GM21367 (cell line): ENCODE data around the gene SGTB.
A peak's percentile ranks its signal among the peaks of the same experiment; 100 is the strongest.
"Not testable (repeated sequence)": the region's sequence is repeated elsewhere in the genome, so short reads cannot be mapped to it uniquely, and the experiment has no call there.

ENCODE experiments used
- ATAC-seq: cut with Tn5 transposase; IDR thresholded peaks from one replicate; pipeline ENCODE4 v1.9.1; 2021; ENCODE audit not compliant: unreplicated experiment

The SGTB gene

DNA sequence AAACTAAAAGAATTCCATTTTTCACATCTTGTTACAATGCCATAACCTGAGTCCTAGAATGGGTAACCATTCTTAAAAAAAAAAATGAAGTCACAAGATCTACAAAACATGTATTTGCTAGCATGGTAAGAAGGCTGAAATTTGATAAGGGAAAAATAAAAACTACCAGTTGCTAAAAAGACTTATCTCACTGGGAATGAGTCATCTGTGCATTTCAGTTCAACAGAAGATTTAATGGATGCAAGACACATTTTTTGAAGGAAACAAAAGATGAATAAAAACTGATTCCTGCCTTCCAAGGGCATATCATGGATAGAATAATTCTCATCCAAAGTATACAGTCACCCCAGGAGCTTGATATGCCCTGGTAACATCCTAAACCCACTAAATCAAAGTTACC, 47.2 kb downstream of the SGTB start:
- no peak for ATAC-seq

DNA sequence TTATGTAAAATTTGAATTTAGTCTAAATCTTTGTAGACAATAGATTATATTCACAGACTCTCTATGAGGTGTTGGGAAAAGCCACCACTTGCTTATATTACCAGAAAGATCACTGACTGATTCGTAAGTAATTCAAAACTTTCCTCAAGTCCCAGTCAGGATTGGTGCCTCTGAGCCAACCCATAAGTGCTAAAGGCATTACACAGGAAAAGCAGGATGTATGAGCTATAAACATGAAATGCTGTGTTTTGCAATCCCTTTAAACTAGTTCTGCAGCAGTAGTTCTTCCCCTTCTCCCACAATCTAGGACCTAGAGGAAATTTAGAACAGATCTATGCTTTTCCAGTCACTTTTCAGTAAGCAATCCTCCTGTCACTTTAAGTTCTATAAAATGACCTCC, 49.1 kb downstream of the SGTB start:
- ATAC-seq = no peak

DNA sequence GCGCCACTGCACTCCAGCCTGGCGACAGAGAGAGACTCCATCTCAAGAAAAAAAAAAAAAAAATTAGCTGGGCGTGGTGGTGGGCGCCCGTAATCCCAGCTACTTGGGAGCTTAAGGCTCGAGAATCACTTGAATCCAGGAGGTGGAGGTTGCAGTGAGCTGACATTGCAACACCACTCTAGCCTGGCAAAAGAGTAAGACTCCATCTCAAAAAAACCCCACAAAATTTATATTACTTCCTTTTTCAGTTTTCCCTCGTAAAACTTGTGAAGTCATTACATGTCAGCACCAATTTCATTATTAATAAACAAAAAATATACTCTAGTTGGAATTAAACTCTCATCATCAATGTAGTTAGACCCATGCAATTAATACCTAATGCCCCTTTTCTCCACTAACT, 53.2 kb downstream of the SGTB start:
- ATAC-seq = no peak

DNA sequence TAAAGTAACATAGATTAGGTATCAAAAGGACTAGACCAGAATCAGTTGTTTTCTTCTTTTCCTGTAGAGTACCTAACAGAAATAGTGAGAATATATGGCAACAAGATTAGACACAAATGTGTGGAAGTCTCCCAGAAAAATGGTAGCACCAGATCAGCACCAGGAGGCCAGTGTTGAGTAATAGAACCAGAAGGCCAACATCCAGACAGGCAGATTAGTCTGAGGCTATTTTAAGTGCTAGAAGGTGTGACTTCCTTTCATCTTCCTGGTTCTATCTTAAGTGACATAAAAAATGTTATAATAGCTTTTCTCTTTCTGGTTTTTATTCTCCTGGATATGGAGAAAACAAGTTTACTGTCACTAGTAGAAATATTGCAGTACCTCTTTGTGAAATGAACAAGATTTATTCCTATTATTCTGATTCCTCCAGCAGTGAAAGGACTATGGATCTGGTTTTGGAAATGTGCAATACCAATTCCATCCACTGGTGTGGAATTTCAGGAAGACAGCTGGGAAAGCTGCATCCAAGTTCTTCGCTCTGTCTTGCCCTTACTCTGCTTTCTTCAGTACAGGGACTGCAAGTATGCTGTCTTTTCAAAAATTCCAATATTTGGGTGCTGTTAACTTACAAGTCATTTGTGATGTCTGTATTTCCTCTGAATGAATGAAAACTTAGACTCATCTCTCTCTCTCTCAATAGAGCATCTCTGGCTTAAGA, 57.9 kb downstream of the SGTB start:
- no peak for ATAC-seq

DNA sequence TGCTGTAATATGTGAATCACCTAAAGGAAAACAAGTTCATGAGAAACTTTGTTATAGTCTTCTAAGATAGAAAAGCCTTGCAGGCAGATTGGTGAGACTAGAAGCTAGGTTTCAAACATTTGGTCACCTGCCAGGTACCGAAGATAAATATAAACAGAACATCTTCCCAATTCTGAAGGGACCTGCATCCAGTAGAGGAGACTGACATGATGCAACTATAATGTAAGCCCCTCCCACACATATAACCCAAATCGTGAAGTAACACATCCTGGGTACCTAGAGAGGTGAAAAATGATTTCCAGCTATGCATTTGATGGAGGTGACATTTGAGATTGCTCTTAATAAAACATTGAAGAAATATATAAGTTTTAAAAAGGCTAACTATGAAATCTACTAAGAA, 67.2 kb downstream of the SGTB start:
- no peak for ATAC-seq

DNA sequence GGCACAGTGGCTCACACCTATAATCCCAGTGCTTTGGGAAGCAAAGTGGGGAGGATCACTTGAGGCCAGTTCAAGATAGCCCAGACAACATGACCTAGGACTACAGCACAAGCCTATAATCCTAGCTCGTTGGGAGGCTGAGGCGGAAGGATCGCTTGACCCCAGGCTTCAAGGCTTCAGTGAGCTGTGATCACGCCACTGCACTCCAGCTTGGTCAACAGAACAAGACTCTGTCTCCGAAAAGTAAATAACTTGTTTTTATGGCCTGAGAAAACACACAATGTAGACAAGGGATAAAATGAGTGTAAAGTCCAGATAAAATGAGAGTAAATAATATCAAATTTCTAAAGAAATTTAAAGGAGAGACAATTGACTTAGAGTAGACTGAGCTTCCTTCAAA, 70.8 kb downstream of the SGTB start:
- no peak for ATAC-seq

DNA sequence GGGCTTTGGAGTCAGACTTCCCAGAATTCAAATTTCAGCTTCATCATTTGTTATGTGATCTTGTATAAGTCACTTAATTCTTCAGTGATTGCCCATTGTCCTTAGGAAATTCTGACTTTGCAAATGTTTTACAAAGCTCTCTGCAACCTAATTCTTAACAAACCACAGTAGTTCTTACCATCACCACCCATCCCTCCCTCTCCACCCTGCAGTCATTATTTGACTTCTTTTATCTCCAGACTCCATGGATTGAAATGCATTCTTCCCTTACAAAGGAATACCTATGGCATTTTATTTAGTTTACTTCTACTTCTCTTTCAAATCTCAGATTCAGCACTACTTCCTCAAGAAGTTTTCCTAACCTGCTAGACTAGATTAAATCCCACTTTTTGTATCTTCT, 74.0 kb downstream of the SGTB start:
- ATAC-seq = no peak

DNA sequence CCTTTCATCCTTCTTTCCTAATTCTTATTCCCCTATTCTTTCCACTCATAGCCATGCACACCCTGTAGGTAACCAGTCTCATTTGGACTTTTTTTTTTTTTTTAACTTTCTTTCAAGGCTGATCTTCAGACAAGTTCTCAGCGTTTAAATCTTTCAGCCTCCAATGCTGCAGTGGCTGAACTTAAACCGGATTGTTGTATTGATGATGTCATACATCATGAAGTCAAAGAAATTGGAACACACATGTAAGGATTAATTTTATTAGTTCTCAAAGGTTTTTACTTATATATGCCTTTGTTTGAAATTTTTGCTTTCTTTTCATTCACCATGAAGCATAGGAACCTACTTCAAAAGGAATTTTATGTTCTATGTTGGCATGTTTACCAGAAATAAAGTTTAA, 75.0 kb downstream of the SGTB start:
- ATAC-seq = no peak

DNA sequence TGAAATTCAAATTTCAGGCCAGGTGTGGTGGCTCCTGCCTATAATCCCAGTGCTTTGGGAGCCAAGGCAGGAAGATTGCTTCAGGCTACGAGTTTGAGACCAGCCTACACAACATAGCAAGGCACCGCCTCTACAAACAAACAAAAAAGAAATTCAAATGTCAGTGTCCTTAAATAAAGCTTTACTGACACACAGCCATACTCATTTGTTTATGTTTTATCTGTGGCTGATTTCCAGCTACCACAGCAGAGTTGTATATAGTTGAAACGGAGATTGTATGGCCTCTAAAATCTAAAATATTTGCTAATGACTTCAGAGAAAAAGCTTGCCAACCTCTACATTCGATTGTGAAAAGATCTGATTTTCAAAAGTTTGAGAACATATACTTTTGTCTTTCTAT, 81.7 kb downstream of the SGTB start:
- ATAC-seq = no peak

DNA sequence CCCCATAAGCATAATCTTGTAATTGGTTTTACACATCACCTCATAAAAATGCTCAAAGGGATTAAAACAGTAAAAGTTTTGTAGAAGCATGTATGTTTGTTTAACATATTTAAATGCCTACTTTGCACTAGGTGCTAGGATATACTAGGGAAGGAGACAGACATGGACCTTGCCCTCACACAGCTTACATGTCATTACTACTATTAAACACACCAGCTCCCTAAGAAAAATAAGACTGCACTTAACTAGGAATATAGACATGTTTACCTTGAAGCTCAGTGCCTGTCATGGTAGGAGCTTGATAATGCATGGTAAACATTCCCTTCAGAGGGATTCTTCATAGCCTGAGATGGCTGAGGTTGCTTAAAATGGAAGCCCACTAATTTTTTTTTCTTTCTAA, 90.9 kb downstream of the SGTB start:
- ATAC-seq = no peak

DNA sequence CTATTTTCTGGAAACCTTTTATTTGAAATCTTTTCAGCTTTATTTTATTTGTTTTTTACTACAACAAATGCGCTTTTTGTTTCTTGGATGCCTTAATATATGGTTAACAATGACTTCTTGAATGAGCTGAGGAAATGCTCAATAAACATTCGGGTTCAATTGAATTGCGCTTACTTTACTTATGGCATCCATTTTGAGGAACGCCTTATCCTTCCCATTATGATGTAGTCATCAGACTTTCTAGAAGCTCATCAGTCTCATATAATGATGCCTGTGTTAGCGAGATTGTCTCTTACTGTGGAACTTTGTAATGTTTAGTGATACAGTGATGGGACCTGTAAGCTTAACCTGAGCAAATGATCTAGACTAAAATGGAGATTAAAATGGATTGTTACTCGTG, 96.2 kb downstream of the SGTB start:
- ATAC-seq = no peak

DNA sequence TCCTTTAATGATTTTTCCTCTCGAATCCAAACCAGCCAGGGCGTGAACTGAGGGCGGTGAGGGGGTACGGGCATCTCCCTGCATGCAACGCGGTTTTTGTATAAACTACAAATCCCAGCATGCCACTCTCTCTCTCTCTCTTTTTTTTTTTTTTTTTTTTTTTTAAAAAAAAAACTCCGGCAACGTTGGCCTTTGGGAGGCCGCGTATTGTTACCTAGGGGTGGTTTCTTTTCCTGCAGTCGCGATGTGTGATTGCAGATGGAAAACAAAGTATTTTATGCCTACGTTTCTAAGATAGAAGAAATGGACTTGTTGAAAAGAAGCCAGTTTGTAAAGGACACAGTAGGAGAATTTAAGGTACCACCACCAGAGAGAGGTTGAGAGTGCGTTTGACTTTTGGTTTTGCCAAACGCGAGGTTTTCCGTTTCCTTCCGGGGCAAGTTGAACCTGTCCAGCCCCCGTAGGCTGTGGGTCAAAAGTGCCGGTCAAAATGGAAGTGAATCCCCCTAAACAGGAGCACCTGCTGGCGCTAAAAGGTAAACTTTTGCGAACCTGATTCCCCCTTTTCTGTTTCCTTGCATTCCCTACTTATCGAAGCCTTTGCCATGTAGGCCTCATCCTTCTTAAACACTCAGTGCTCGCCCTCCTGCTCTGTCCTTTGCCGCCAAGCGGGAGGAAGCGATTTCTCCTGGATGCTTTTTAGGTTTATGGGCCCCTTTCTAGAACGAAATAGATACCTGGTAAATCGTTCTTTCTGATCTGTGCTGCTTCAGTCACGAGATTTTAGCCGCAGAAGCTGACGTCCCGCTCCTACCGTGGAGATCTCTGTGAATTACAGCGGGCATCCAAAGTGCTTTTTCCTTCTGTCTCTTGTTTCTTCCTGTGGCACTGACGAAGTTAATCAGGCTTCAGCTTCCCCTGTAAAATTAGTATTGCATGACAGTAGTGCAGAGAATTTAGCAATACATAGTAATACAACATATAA, 97.0 kb downstream of the SGTB start, which contains the start of the genes SHLD3 and TRAPPC13:
SHLD3 (plus strand) TSS at position 457 of the 985 bp plus-strand sequence. CDS start 4,561 bp downstream, outside the sequence.
TRAPPC13 (plus strand) TSS at position 457 of the 985 bp plus-strand sequence; CDS start at position 491, 34 bp downstream.
- ATAC-seq = peak; percentile 56

DNA sequence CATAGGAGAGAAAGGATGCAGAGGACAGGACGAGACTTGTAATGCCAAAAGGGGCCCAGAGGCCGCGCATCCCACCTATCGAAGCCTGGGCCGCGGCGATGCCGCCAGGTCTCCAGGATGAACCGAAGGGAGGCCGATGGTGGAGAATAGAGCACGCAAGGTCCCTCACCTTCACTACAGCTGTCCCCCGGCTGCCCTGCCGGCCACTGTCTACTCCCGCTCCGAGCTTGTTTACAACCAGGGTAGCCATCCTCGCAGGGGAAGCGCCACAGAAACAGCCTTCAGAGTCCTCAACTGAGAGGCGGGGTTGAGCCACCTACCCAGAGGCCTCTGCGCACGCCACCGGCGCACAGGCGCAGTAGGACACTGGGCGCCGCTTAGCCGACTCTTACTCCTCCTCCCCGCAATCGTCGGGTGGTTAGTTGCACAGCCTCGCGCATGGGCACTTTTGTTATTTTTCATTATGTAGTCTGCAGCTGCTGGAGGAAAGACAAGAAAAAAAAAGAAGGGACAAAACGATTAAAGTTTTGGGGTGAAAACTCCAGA, 97.8 kb downstream of the SGTB start, which contains the start of gene TRIM23:
TRIM23 (minus strand) TSS at position 309 of the 546 bp plus-strand sequence; CDS start at position 250, 59 bp downstream.
- peak; percentile 94 for ATAC-seq

DNA sequence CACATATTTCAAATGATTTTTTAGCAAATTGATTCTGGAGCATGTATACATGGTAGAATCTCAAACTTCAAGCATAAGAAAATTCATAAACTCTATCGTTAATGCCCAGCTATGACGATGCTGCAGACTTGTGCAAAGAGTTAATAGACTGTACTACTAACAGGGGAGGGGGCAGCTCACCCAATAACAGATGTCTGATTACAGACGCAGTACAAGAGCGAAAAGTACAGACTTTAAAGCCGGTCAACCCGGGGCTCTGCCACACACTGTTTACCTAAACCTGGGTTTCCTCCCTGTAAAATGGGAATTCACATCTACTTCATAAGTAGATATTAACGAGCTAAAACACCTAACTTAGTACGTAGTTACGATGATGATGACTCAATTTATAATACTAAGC, 98.4 kb downstream of the SGTB start:
- ATAC-seq = no peak

DNA sequence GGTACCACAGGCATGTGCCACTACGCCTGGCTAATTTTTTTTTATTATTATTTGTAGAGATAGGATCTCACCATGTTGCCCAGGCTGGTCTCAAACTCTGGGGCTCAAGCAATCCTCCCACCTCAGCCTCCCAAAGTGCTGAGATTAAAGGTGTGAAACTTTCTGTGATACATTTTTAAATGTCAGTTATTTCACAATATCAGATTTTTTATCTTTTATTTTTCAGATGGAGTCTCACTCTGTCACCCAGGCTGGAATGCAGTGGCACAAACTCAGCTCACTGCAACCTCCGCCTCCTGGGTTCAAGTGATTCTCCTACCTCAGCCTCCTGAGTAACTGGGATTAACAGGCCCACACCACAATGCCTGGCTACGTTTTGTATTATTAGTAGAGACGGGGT, 99.9 kb downstream of the SGTB start:
- ATAC-seq = not testable (repeated sequence)

DNA sequence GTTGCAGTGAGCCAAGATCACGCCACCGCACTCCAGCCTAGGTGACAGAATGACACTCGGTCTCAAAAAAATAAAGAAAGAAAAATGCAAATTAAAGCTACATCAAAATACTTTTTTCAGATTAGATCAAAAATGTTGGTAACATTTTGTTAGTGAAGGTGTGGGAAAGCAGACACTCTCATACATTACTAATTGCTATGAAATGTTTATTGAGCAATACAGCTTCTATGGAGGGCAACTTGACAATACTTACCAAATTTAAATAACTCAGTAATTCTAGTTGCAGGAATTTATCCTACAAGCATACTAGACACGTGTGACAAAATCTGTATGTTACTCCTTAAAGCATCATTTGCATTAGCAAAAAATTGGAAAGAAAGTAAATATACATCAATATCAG, 101.9 kb downstream of the SGTB start:
- ATAC-seq = no peak
